Measurements from ENCODE around the gene CERK.

DNA sequence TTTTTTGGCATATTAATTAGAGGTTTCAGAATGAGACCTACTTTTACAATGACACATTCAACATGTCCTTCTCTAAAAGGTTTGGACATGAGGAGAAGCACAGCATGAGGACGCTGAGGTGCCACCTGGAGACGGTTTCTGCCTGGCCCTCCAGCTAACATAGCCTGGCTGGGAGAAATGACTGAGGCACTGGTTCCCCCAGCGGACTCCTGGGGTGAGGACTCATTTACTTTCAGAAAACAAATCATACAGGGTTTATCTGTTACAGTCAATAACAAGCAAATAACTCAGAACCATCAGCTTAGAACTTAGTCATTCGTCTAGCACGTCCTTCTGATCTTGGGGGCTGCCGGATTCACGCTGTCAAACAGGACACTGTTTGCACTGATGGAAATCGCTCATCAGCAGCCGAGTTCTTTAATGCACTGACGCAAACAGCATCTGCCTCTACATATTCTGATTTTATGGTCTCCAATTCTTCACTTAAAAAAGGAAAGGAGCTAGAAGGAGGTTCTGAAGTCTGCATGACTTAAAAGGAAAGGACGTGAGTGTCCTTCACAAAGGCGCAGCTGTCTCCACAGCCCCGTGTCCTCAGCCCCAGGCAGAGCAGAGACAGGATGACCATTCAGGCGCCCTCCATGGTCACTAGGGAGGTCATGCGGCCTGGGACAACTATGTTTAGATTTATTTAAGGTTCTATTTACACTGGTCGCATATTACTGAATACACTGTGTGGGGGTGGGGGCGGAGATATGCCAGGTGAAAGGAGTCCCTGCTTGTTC lies 44.2 kb downstream of the CERK start:
- TF ChIP-seq GATA2 (IDR thresholded peaks at IDR 0.05; ENCODE audit: low read depth, low read length) (no peak), GATA3 (IDR thresholded peaks at IDR 0.05; ENCODE audit: low read depth, low read length) (no peak)
